GM12873 (cell line): ENCODE measurements around the gene GRIA3.
A peak's percentile ranks its signal among the peaks of the same experiment; 100 is the strongest.

Source experiments
- CTCF ChIP-seq: IDR thresholded peaks from 2 replicates; pipeline ENCODE4 v1.5.1; 2012; ENCODE audit warnings: low read depth, mild to moderate bottlenecking, moderate library complexity, low read length, control low read depth; ENCODE audit not compliant: insufficient read depth; ENCODE audit errors: missing control alignments

GRIA3 gene

GRCh38 chrX:123450222-123450621 lies 266.1 kb downstream of the GRIA3 start:
- peak; percentile 64 for TF ChIP-seq CTCF

- TF ChIP-seq CTCF: no peak
Measured at GRCh38 chrX:123454712-123455431, 270.8 kb downstream of the GRIA3 start.

DNA sequence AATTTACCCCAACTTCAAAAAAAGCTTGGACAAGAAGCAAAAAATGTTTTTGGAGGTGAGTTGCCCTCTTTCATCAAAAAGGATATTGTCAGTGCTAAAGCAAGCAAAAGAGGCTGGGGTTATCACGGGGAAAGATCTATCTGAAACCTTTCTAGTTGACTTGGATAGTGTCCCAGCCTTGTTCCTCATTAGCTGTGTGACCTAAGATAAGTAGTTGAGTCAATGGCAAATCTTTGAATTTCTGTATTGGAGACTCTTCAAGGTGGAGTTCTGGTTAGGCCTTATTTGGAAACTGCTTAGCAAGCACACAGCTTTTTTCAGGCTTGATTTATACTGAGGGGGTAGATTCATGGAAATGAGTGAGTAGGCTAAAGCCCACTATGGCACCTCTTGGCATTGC lies 271.6 kb downstream of the GRIA3 start:
- TF ChIP-seq CTCF: no peak

DNA sequence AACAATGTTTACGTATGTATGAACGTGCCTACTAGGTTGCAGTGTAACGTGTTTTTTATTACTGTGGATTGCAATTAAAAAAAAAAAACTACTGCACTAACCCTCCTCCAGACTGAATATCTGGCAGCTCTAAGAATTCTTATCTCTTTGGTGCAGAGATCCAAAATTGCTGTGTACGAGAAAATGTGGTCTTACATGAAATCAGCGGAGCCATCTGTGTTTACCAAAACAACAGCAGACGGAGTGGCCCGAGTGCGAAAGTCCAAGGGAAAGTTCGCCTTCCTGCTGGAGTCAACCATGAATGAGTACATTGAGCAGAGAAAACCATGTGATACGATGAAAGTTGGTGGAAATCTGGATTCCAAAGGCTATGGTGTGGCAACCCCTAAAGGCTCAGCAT lies 280.6 kb downstream of the GRIA3 start:
- no peak for TF ChIP-seq CTCF

DNA sequence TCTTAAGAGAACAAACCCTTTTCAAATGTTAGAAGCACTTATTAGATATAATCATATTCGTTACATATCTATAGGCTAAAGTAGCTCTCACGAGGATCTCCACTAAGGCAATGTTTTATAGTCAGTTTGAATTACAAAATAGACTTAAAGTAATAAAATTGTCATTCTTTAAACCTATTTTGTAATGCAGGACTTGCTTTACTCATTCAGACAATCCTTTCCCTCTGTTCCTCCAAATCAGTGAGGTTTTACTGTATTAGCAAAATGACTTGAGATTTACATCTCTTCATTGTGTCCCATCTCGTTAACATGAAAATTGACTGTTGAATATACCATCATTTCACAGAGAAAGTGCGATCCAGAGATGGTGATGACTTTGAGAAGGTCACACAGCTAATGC lies 284.4 kb downstream of the GRIA3 start:
- TF ChIP-seq CTCF: no peak

DNA sequence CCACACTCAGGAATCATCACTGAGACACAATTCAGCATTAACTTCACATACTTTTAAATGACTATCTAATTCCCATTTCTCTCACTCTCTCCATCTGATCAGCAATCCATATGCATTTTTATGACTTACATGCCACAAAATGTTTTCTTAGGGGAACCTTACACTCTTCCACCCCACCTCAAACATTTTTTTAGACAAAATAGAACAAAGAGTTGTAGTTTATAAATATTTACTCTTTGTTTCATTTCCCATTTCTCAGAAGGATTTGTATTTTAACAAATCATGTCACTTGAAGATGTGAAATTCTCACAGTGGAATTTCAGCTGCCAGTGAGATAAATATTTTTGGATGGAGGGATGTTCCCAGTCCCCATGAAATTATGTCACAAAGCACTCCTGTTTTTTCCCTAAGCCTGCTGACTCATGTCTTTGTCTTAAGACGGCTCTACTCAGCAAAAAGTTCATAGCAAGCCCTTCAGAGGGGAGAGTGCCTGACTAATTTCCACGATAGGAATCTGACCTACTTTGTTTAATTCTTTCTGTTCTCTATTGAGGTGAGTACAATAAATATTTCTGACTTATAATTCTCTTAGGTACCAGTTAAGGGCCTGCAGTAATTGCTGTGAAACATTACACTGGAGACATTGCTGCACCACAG lies 291.1 kb downstream of the GRIA3 start:
- TF ChIP-seq CTCF: no peak

DNA sequence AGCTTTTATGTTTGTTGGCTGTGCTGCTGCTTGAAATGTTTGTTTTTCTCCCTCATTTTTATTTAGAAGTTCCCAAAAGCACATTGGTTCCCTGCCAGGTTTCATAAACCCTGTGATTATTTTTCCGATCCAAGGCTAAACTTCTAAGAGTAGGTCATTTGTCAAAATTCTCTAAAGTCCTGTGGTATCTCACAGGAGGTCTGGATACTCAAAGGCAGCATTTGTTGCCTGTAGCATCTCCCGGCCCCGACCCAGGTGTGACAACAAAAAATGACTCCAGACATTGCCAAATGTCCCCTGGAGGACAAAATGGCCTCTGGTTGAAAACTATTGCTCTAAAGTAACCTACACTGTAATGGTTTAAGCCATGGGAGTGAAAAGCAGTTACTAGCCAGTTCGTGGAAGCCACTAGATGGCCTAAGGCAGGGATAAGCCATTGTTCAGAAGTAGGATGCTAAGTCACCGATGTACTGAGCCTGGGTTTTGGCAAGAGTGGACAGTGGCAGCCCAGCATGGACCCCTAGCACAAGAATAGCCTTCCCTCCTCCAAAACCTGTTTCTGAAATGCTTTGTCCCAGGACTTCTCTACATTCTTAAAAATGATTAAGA lies 292.6 kb downstream of the GRIA3 start:
- TF ChIP-seq CTCF: no peak
